GM18520 (cell line): ENCODE measurements around the gene VPS45.
"Not testable (repeated sequence)": the region's sequence is repeated elsewhere in the genome, so short reads cannot be mapped to it uniquely, and the experiment has no call there.

Experiments used
- ATAC-seq: cut with Tn5 transposase; IDR thresholded peaks from one replicate; pipeline ENCODE4 v1.9.1; 2021; ENCODE audit not compliant: unreplicated experiment

Gene VPS45, protein sequence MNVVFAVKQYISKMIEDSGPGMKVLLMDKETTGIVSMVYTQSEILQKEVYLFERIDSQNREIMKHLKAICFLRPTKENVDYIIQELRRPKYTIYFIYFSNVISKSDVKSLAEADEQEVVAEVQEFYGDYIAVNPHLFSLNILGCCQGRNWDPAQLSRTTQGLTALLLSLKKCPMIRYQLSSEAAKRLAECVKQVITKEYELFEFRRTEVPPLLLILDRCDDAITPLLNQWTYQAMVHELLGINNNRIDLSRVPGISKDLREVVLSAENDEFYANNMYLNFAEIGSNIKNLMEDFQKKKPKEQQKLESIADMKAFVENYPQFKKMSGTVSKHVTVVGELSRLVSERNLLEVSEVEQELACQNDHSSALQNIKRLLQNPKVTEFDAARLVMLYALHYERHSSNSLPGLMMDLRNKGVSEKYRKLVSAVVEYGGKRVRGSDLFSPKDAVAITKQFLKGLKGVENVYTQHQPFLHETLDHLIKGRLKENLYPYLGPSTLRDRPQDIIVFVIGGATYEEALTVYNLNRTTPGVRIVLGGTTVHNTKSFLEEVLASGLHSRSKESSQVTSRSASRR

DNA sequence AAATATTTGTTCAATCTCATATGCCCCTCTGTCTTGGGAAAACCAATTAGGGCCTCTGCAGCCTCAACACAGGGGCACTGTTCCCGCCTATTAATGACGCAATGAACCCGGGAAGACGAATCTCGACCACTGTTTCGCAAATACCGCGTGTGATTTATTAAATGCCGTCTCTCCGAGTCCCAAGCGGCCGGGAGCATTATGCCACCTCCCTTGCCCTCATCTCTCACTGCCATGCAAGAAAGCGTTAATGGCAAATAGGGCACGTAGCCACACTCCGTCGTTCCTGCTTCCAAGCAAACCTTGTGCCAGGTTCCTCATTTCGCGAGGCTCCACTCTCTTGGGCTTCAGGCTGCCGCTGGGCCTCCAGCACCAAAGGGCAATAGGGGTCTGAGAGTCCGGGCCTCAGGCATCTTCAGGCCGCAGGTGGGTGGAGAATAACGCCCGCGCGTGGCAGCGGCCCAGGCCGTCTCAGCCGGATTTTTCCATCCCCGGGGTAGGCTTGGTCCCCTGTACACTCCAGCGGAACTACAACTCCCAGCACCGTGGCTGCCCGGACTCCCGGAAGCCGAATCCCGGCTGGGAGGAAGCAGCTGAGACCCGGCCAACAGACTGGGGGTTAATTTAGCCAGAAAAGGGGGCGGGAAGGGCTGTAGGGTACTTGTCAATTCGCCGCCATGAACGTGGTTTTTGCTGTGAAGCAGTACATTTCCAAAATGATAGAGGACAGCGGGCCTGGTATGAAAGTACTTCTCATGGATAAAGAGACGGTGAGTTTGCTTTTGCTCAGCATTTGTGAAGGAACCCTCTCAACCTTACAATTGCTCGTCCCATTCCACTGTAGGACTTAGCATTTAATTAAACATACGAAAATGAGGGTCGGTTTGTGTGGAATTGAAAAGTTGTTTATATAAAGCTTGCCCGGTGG is at the start of gene VPS45:
Gene VPS45 (plus strand): TSS at position 593 of the 925 bp plus-strand sequence. CDS start 82 bp downstream, at position 675.
- peak; percentile 64 for ATAC-seq

- ATAC-seq, result no peak
Observed at GRCh38 chr1:150018165-150018564, 49.4 kb upstream of the VPS45 start.

DNA sequence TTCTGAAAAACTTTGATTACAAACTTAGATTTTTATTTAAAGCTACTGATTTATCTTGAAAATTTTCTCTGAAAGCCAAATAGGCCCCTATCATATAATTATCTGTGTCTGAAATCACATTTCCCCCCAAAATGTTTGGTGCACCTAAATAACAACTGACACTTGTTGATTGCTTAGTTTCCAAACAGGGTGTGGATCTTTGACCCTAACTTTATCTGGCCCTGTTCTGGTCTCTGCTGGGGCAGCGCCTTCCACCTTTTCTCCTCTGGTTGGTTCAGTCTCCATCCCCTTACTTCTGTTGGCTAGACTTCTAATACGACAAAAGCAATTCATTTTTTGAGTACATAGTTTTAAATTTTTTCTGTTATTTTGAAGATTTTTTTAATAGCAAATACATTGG is 46.9 kb upstream of the VPS45 start:
- ATAC-seq, result no peak

- ATAC-seq, result no peak
Observed at GRCh38 chr1:150021191-150021694, 46.3 kb upstream of the VPS45 start.

DNA sequence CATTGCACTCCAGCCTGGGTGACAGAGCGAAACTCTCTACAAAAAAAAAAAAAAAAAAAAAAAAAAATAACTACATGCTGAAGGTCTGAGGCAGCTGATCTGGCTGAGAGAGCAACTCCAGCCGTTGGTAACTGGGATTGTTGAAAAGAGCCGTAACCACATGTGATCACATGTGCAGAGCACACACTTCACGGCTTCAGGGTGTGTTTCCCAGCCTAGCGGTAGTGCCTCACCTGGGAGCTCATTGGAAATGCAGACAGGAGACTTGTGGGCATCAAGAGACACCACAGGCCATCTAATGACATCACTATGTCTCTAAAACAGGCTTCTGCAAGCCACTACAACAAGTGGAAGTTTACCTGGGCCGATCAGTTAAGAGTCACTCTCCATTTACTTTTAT is 45.2 kb upstream of the VPS45 start:
- no peak for ATAC-seq

- no peak for ATAC-seq
Observed at GRCh38 chr1:150024156-150024555, 43.4 kb upstream of the VPS45 start.

DNA sequence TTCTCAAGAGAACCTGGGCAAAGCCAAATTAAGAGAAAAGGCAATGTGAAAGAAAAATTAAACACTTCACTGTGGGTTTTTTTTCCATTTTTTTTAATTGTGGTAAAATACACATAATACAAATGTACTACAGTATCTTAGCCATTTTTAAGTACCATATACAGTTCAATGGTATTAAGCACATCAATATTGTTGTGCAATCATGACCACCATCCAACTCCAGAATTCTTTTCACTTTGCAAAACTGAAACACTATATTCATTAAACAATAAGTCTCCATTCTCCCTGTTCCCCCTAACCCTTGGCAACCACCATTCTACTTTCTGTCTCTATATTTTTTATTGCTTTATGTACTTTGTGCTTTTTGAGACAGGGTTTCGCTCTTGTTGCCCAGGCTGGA is 39.3 kb upstream of the VPS45 start:
- no peak for ATAC-seq

- no peak for ATAC-seq
Observed at GRCh38 chr1:150034336-150034735, 33.2 kb upstream of the VPS45 start.

DNA sequence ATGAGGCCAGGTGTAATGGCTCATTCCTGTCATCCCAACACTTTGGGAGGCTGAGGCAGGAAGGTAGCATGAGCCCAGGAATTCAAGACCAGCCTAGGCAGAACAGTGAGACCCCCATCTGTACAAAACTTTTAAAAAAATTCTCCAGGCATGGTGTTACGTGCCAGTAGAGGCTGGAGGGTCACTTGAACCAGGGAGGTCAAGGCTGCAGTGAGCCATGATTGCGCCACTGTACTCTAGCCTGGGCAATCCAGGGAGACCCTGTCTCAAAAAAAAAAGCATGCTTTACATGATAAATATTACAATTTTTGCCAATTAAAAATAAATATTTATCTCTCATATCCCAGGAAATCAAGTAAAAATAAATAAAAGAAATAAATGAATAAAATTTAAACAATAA is 17.6 kb upstream of the VPS45 start:
- ATAC-seq, result no peak

DNA sequence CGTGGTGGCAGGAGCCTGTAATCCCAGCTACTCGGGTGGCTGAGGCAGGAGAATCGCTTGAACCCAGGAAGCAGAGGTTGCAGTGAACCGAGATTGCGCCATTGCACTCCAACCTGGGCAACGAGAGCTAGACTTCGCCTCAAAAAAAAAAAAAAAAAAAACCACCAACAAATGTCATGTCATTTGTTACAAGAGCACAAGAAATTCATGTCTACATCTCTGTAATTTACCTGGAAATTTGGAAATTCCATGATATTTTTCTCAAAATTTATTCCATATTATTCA is 16.5 kb upstream of the VPS45 start:
- ATAC-seq, result no peak

DNA sequence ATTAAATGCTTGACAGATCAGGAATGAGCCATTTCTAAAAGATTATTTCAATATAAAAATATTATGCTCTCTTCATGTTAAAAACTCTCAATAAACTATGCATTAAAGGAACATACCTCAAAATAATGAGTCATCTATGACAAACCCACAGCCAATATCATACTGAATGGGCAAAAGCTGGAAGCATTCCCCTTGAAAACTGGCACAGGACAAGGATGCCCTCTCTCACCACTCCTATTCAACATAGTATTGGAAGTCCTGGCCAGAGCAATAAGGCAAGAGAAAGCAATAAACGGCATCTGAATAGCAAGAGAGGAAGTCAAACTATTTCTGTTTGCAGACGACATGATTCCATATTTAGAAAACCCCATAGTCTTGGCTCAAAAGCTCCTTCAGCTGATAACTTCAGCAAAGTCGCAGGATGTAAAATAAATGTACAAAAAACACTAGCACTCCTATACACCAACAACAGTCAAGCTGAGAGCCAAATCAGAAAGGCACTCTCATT is 15.6 kb upstream of the VPS45 start:
- not testable (repeated sequence) for ATAC-seq

- ATAC-seq, result no peak
Observed at GRCh38 chr1:150053926-150054325, 13.7 kb upstream of the VPS45 start.

- not testable (repeated sequence) for ATAC-seq
Observed at GRCh38 chr1:150055507-150055906, 12.1 kb upstream of the VPS45 start.

GRCh38 chr1:150056407-150056806 is 11.2 kb upstream of the VPS45 start:
- no peak for ATAC-seq

DNA sequence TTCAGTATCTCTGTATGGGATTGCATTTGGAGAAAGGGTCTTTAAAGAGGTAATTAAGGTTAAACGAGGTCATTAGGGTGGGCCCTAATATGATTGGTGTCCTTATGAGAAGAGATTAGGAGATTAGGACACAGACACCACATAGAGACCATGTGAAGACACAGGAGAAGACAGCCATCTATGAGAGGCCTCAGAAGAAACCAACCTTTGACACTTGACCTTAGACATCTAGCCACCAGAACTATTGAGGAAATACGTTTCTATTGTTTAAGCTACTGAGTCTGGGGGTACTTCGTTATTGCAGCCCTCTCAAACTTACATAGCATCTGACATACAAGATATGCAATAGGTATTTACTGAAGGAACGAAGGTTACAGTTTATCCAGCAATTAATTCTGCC is 7.3 kb upstream of the VPS45 start:
- no peak for ATAC-seq

- no peak for ATAC-seq
Observed at GRCh38 chr1:150061632-150062101, 5.9 kb upstream of the VPS45 start.

DNA sequence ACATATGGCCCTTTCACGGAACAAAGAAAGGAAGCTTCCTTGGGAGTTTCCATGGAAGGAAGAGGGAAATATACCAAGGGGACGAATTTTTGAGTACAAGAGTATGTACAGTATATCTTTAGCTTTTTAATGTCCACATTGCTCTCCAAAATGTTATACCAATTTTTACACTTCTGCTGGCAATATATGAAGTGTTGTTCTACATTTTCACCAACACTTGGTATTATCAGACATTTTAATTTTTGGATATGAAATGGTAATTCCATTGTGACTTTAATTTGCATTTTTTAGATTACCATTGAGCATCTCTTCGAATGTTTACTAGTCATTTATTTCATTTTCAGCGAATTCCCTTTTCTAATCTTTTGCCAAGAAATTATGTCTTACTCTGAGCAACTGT is 5.5 kb upstream of the VPS45 start:
- no peak for ATAC-seq

DNA sequence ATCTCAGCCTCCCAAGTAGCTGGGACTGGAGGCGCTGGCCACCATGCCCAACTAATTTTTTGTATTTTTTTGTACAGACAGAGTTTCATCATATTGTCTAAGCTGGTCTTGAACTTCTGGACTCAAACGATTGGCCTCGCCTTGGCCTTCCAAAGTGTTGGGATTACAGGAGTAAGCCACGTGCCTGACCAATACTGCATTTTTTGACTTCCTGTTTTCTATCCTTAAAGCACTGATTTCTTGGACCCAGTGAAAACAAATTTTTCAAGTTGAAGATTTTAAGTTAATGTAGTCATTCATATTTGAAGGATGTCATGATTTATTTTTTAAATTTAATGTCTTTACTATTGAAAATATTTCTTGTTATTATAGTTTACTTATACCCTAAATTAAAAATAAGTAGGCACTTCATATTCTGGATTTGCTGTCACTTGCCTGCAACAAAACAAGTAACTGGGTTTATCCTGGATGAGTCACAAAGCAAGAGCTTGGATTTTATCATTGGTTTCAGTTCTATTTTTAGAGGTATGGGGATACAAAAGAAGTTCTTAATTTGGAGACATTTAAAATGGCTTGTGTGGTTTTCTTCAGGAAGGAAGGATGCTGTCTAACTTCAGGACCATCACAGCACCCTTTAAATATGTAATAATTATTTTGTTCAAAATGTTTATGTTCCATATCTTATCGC is 2.2 kb upstream of the VPS45 start:
- ATAC-seq, result no peak

DNA sequence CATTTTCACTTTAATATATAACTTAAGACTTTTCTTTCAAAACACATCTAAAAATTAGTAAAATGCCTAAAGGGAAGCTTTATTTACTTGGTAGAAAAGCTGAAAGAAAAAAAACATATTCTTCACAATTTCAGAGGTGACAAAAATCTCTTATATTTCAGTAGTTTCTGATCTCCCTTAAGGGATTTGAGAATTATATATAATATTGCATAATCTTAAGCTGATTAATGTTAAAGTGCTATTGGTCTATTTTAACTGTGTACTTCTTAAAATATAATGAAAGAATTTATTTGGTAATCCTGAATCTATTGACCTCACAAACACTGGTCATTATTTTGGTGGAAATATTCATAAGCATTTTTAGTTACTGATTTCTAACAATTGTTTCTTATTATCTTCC is 1.2 kb upstream of the VPS45 start:
- no peak for ATAC-seq

- ATAC-seq, result peak; percentile 12
Observed at GRCh38 chr1:150066838-150067183, 765 bp upstream of the VPS45 start.

GRCh38 chr1:150068109-150068435 is 496 bp downstream of the VPS45 start:
- ATAC-seq, result no peak
